Adipocyte (in vitro differentiated cells): ENCODE results near the gene FOXA3.
"Not testable (repeated sequence)": the region's sequence is repeated elsewhere in the genome, so short reads cannot be mapped to it uniquely, and the experiment has no call there.

Experiments used
- DNase-seq: peaks from one replicate; pipeline ENCODE4 v3.0.0-alpha.2; 2015; ENCODE audit warnings: low read depth
- H3K27me3 ChIP-seq: replicated peaks from 2 replicates; pipeline ENCODE4 v1.7.0; 2013; ENCODE audit warnings: mild to moderate bottlenecking, low read length, moderate library complexity; ENCODE audit not compliant: control insufficient read depth, insufficient read depth
- H3K36me3 ChIP-seq: 2 replicates; pipeline ENCODE4 v1.7.0; 2013; ENCODE audit warnings: low read length, mild to moderate bottlenecking, moderate library complexity; ENCODE audit not compliant: control insufficient read depth, insufficient read depth, severe bottlenecking
- H3K4me1 ChIP-seq: 2 replicates; pipeline ENCODE4 v1.7.0; 2013; ENCODE audit warnings: mild to moderate bottlenecking, low read length, moderate library complexity; ENCODE audit not compliant: control insufficient read depth, insufficient read depth
- H3K4me3 ChIP-seq: 2 replicates; pipeline ENCODE4 v1.7.0; 2013; ENCODE audit warnings: mild to moderate bottlenecking, low read length, moderate library complexity
- H3K9ac ChIP-seq: 2 replicates; pipeline ENCODE4 v1.7.0; 2013; ENCODE audit warnings: mild to moderate bottlenecking, low read length, moderate library complexity
- H3K9me3 ChIP-seq: 2 replicates; pipeline ENCODE4 v1.7.0; 2013; ENCODE audit warnings: mild to moderate bottlenecking, low read length, moderate library complexity; ENCODE audit not compliant: control insufficient read depth

The FOXA3 gene

GRCh38 chr19:45864629-45865082 lies 530 bp downstream of the FOXA3 start:
- Histone ChIP-seq H3K9ac (no peak overlapping the region), H3K4me1 (peaks cover 9% of the 10 kb centered on the region), H3K27me3 (peaks cover 28% of the 10 kb centered on the region), H3K36me3 (no peaks in the 10 kb centered on the region), H3K4me3 (no peak overlapping the region), H3K9me3 (no peaks in the 10 kb centered on the region)
- no peak for DNase-seq

- Histone ChIP-seq H3K36me3 (no peaks in the 10 kb centered on the region), H3K9ac (no peak overlapping the region), H3K9me3 (no peaks in the 10 kb centered on the region), H3K4me1 (peaks cover 9% of the 10 kb centered on the region), H3K4me3 (no peak overlapping the region), H3K27me3 (peaks cover 28% of the 10 kb centered on the region)
- no peak for DNase-seq
Measured at GRCh38 chr19:45865269-45865948, 1.3 kb downstream of the FOXA3 start.

GRCh38 chr19:45866400-45867176 lies 2.5 kb downstream of the FOXA3 start:
- H3K27me3 ChIP-seq, result peaks cover 28% of the 10 kb centered on the region
- no peak overlapping the region for H3K4me3 ChIP-seq
- DNase-seq, result no peak
- H3K9ac ChIP-seq, result no peak overlapping the region
- peaks cover 5% of the 10 kb centered on the region for H3K4me1 ChIP-seq
- no peaks in the 10 kb centered on the region for H3K9me3 ChIP-seq
- no peaks in the 10 kb centered on the region for H3K36me3 ChIP-seq

GRCh38 chr19:45867241-45867640 lies 3.1 kb downstream of the FOXA3 start:
- not testable (repeated sequence) for H3K4me3 ChIP-seq, H3K36me3 ChIP-seq, DNase-seq, H3K4me1 ChIP-seq, H3K9ac ChIP-seq, H3K9me3 ChIP-seq
- H3K27me3 ChIP-seq, result peaks cover 28% of the 10 kb centered on the region

GRCh38 chr19:45870798-45871197 lies 6.7 kb downstream of the FOXA3 start:
- Histone ChIP-seq H3K4me3 (no peak overlapping the region), H3K9me3 (no peaks in the 10 kb centered on the region), H3K4me1 (no peaks in the 10 kb centered on the region), H3K9ac (no peak overlapping the region), H3K36me3 (no peaks in the 10 kb centered on the region), H3K27me3 (peaks cover 13% of the 10 kb centered on the region)
- no peak for DNase-seq

GRCh38 chr19:45872095-45872919 lies 8.2 kb downstream of the FOXA3 start:
- Histone ChIP-seq H3K36me3 (no peaks in the 10 kb centered on the region), H3K9me3 (no peaks in the 10 kb centered on the region), H3K4me3 (no peak overlapping the region), H3K9ac (no peak overlapping the region), H3K27me3 (peaks cover under 1% of the 10 kb centered on the region), H3K4me1 (no peaks in the 10 kb centered on the region)
- no peak for DNase-seq

GRCh38 chr19:45873219-45873772 lies 9.2 kb downstream of the FOXA3 start:
- Histone ChIP-seq H3K9me3 (no peaks in the 10 kb centered on the region), H3K36me3 (no peaks in the 10 kb centered on the region), H3K9ac (no peak overlapping the region), H3K4me3 (no peak overlapping the region), H3K4me1 (no peaks in the 10 kb centered on the region), H3K27me3 (peaks cover 3% of the 10 kb centered on the region)
- DNase-seq, result no peak

- Histone ChIP-seq H3K4me3 (no peak overlapping the region), H3K4me1 (no peaks in the 10 kb centered on the region), H3K9ac (no peak overlapping the region), H3K27me3 (peaks cover 3% of the 10 kb centered on the region), H3K9me3 (no peaks in the 10 kb centered on the region), H3K36me3 (no peaks in the 10 kb centered on the region)
- DNase-seq, result no peak
Measured at GRCh38 chr19:45874620-45874966, 10.5 kb downstream of the FOXA3 start.

GRCh38 chr19:45876161-45876410 lies 12.0 kb downstream of the FOXA3 start:
- Histone ChIP-seq H3K9me3 (no peaks in the 10 kb centered on the region), H3K4me1 (no peaks in the 10 kb centered on the region), H3K27me3 (peaks cover 6% of the 10 kb centered on the region), H3K9ac (no peak overlapping the region), H3K4me3 (no peak overlapping the region), H3K36me3 (no peaks in the 10 kb centered on the region)
- no peak for DNase-seq

GRCh38 chr19:45876411-45877197 lies 12.5 kb downstream of the FOXA3 start:
- Histone ChIP-seq H3K4me3 (no peak overlapping the region), H3K9me3 (no peaks in the 10 kb centered on the region), H3K36me3 (no peaks in the 10 kb centered on the region), H3K27me3 (peaks cover 6% of the 10 kb centered on the region), H3K4me1 (no peaks in the 10 kb centered on the region), H3K9ac (peak overlapping the region; percentile 38)
- peak; percentile 27 for DNase-seq
